CD8-positive, alpha-beta memory T cell (primary cell): Measurements from ENCODE around the gene RFX3. TPM values are rescaled to one million over a fixed set of nuclear protein-coding genes. Genes with fewer than 3 reads are reported as not detected.

ENCODE experiments used
- CTCF ChIA-PET: fragments of 350-600 bp; sonication (Branson Sonifier 250); formaldehyde crosslinking; loops from one replicate; lab custom pipeline; 2021; ENCODE audit warnings: antibody characterized with exemption; lab: Charles Lee
- POLR2A ChIA-PET: fragments of 350-600 bp; sonication (Branson Sonifier 250); formaldehyde crosslinking; loops from one replicate; lab custom pipeline; 2021; ENCODE audit warnings: antibody characterized with exemption; lab: Charles Lee
- DNase-seq, 5 donors: peaks; one replicate each; pipeline versions ENCODE4 v3.0.0 to v3.0.0-alpha.2; 2020 to 2022; ENCODE audit warnings: mixed read lengths in 1 of 5
- H3K27ac ChIP-seq: one replicate; pipeline ENCODE4 v1.7.0; 2013; ENCODE audit warnings: low read depth, mild to moderate bottlenecking, low read length, moderate library complexity
- H3K27me3 ChIP-seq: 2 replicates; pipeline ENCODE4 v1.7.0; 2013; ENCODE audit warnings: low read length, mild to moderate bottlenecking; ENCODE audit not compliant: insufficient read depth, poor library complexity, severe bottlenecking
- H3K36me3 ChIP-seq: 2 replicates; pipeline ENCODE4 v1.7.0; 2013; ENCODE audit warnings: mild to moderate bottlenecking, low read length, moderate library complexity; ENCODE audit not compliant: insufficient read depth
- H3K4me1 ChIP-seq: 2 replicates; pipeline ENCODE4 v1.7.0; 2013; ENCODE audit warnings: mild to moderate bottlenecking, low read length, moderate library complexity; ENCODE audit not compliant: insufficient read depth
- H3K4me3 ChIP-seq: 2 replicates; pipeline ENCODE4 v1.7.0; 2013; ENCODE audit warnings: mild to moderate bottlenecking, low read length
- H3K9me3 ChIP-seq: 2 replicates; pipeline ENCODE4 v1.7.0; 2013; ENCODE audit warnings: mild to moderate bottlenecking, low read length
- H3K27ac Mint-ChIP-seq, 8 donors: one replicate each; pipeline ENCODE4 v1.8.0; 2020 to 2021; ENCODE audit warnings: mixed read lengths in 8 of 8, mild to moderate bottlenecking in 6 of 8, inconsistent platforms in 3 of 8, moderate library complexity in 3 of 8
- H3K27me3 Mint-ChIP-seq, 2 donors: one replicate each; pipeline ENCODE4 v1.8.0; 2020 to 2021; ENCODE audit warnings: mixed read lengths in 2 of 2, mild to moderate bottlenecking in 1 of 2, moderate library complexity in 1 of 2
- H3K36me3 Mint-ChIP-seq, 3 donors: one replicate each; pipeline ENCODE4 v1.8.0; 2020 to 2021; ENCODE audit warnings: mixed read lengths in 3 of 3, inconsistent platforms in 1 of 3, mild to moderate bottlenecking in 1 of 3
- H3K4me1 Mint-ChIP-seq, 3 donors: one replicate each; pipeline ENCODE4 v1.8.0; 2020 to 2021; ENCODE audit warnings: mixed read lengths in 3 of 3, inconsistent platforms in 1 of 3, mild to moderate bottlenecking in 1 of 3
- H3K4me3 Mint-ChIP-seq, 7 donors: one replicate each; pipeline ENCODE4 v1.8.0; 2020 to 2021; ENCODE audit warnings: mixed read lengths in 7 of 7, mild to moderate bottlenecking in 6 of 7, moderate library complexity in 4 of 7, inconsistent platforms in 2 of 7
- H3K9me3 Mint-ChIP-seq, 5 donors: one replicate each; pipeline ENCODE4 v1.8.0; 2020 to 2022; ENCODE audit warnings: mixed read lengths in 5 of 5, mild to moderate bottlenecking in 3 of 5, moderate library complexity in 2 of 5, inconsistent platforms in 1 of 5
- polyA plus RNA-seq: library from polyadenylated mRNA; unstranded; fragments of 300-500 nt; fragmentation: Illumina TruSeq; gene quantifications from one replicate; pipeline ENCODE4 v1.2.3, GENCODE V29; 2021
- total RNA-seq, 2 experiments: library from RNA; stranded (reverse); gene quantifications; one replicate each; pipeline ENCODE4 v1.2.3, GENCODE V29; 2021

Gene RFX3
- total and polyA plus RNA-seq, 3 experiments from 2014 or later, result 5.3 to 14.6 (median 14.1) TPM

DNA sequence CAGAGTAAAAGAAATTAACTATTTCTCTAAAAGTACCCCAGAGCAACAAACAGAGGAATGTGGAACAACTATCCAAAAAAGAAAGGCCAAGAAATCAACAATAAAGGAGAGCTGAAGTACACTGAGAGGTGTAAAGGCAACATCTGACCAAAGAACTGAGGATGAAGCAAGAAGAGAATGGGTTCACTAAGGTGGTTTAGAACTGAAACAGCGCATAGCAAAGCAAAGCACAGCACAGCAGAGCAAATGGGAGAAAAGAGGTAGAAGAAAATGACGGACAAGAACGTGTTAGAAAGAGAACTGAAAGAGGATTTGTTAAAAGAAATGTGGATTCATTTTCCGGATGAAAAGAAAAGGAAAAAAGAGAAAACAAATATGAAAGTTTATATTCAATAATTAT is 25.8 kb downstream of the RFX3 start:
- no peak overlapping the region for H3K27ac Mint-ChIP-seq
- H3K27ac ChIP-seq, result no peak overlapping the region

GRCh38 chr9:3498691-3499090 is 27.1 kb downstream of the RFX3 start:
- ChIA-PET CTCF (no interaction called here), POLR2A (no interaction called here)
- Histone ChIP-seq H3K36me3 (no peaks in the 10 kb centered on the region), H3K27me3 (no peaks in the 10 kb centered on the region), H3K27ac (no peak overlapping the region), H3K9me3 (no peaks in the 10 kb centered on the region), H3K4me3 (no peak overlapping the region), H3K4me1 (peaks cover 7% of the 10 kb centered on the region)
- peaks cover 0 to 5% (median 4%) of the 10 kb centered on the region in 3 donors for H3K36me3 Mint-ChIP-seq
- no peaks in the 10 kb centered on the region for H3K9me3 Mint-ChIP-seq
- no peak overlapping the region for H3K27ac Mint-ChIP-seq
- no peak overlapping the region for H3K4me3 Mint-ChIP-seq
- DNase-seq, result no peak
- peaks cover 8 to 41% (median 28%) of the 10 kb centered on the region in 3 donors for H3K4me1 Mint-ChIP-seq
- peaks cover 0 to 2% of the 10 kb centered on the region in 2 donors for H3K27me3 Mint-ChIP-seq

More for the DNA sequence above, 25.8 kb downstream of the RFX3 start:
- ChIA-PET POLR2A (no interaction called here), CTCF (no interaction called here)
- Mint-ChIP-seq H3K9me3 (no peaks in the 10 kb centered on the region), H3K4me3 (no peak overlapping the region), H3K4me1 (peaks cover 7 to 37% (median 28%) of the 10 kb centered on the region in 3 donors), H3K27me3 (peaks cover 0 to 2% of the 10 kb centered on the region in 2 donors), H3K36me3 (peaks cover 0 to 4% (median 2%) of the 10 kb centered on the region in 3 donors)
- Histone ChIP-seq H3K27me3 (no peaks in the 10 kb centered on the region), H3K4me1 (peaks cover 7% of the 10 kb centered on the region), H3K4me3 (no peak overlapping the region), H3K9me3 (no peaks in the 10 kb centered on the region), H3K36me3 (no peaks in the 10 kb centered on the region)
- no peak for DNase-seq

DNA sequence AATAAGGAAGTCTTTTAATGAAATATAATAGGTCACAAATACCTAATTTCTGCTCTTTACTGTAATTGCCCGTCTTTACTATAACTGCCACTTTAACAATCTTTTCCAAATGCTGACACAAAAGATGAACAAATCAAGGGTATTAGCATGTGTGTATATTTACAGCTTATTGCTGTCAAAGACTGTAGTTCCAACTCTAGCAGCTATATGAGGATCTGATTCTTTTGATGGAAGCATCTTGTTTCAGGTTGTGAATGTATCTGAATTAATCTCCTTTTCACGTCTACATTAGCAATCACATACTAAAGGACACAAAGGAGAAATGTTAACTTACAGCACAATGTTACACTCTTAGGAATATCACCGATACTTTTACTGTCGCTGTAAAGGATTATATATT is 27.9 kb downstream of the RFX3 start:
- Mint-ChIP-seq H3K4me3 (no peak overlapping the region), H3K27me3 (peaks cover 0 to 2% of the 10 kb centered on the region in 2 donors), H3K36me3 (peaks cover 0 to 6% (median 6%) of the 10 kb centered on the region in 3 donors), H3K27ac (no peak overlapping the region), H3K9me3 (no peaks in the 10 kb centered on the region), H3K4me1 (peaks cover 9 to 40% (median 28%) of the 10 kb centered on the region in 3 donors)
- no peak overlapping the region for H3K27ac ChIP-seq
- peaks cover 7% of the 10 kb centered on the region for H3K4me1 ChIP-seq
- ChIA-PET CTCF (no interaction called here), POLR2A (no interaction called here)
- DNase-seq, result no peak
- H3K36me3 ChIP-seq, result no peaks in the 10 kb centered on the region
- H3K27me3 ChIP-seq, result no peaks in the 10 kb centered on the region
- H3K9me3 ChIP-seq, result no peaks in the 10 kb centered on the region
- no peak overlapping the region for H3K4me3 ChIP-seq

GRCh38 chr9:3497401-3497800 is 28.4 kb downstream of the RFX3 start:
- Mint-ChIP-seq H3K27ac (no peak overlapping the region), H3K36me3 (peaks cover 0 to 6% (median 5%) of the 10 kb centered on the region in 3 donors), H3K4me3 (no peak overlapping the region), H3K27me3 (peaks cover 0 to 2% of the 10 kb centered on the region in 2 donors), H3K4me1 (peaks cover 9 to 35% (median 25%) of the 10 kb centered on the region in 3 donors), H3K9me3 (no peaks in the 10 kb centered on the region)
- Histone ChIP-seq H3K4me1 (peaks cover 7% of the 10 kb centered on the region), H3K4me3 (no peak overlapping the region), H3K27ac (no peak overlapping the region), H3K27me3 (no peaks in the 10 kb centered on the region), H3K36me3 (no peaks in the 10 kb centered on the region), H3K9me3 (no peaks in the 10 kb centered on the region)
- ChIA-PET CTCF (no interaction called here), POLR2A (no interaction called here)
- no peak for DNase-seq

DNA sequence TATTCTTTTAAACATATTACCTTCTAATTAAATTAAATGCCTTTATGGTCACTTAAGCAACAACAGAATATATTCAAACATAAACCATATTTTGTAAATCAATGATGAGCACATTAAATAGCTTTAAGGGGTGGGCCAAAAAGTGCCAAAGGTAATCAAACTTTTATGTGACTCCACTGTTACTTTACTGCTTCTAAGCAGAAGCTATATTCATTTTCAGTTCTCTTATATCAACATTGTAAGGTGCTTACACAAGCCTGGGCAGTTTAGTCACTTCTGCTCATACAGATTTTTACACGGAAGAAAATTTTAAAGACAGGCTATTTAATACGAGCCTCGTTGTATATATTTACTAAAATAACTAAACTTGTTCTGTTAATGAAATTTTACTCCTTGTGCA is 29.9 kb downstream of the RFX3 start:
- peaks cover 0 to 2% of the 10 kb centered on the region in 2 donors for H3K27me3 Mint-ChIP-seq
- Histone ChIP-seq H3K36me3 (no peaks in the 10 kb centered on the region), H3K4me3 (no peak overlapping the region), H3K27ac (no peak overlapping the region), H3K4me1 (peaks cover 7% of the 10 kb centered on the region), H3K9me3 (no peaks in the 10 kb centered on the region), H3K27me3 (no peaks in the 10 kb centered on the region)
- H3K9me3 Mint-ChIP-seq, result no peaks in the 10 kb centered on the region
- H3K27ac Mint-ChIP-seq, result no peak overlapping the region
- ChIA-PET POLR2A (interaction anchor here (0.5 kb wide), 1 partner anchor 32 kb away, joined by 3 read pairs; no protein-coding TSS in a partner anchor), CTCF (interaction anchor here (1.0 kb wide), 1 partner anchor 843 kb away, joined by 3 read pairs; no protein-coding TSS in a partner anchor)
- DNase-seq, result no peak
- H3K4me3 Mint-ChIP-seq, result no peak overlapping the region
- peaks cover 0 to 6% (median 3%) of the 10 kb centered on the region in 3 donors for H3K36me3 Mint-ChIP-seq
- H3K4me1 Mint-ChIP-seq, result peaks cover 16 to 43% (median 35%) of the 10 kb centered on the region in 3 donors

- H3K4me3 ChIP-seq, result no peak overlapping the region
- no peak for DNase-seq
- POLR2A ChIA-PET, result no interaction called here
- Mint-ChIP-seq H3K36me3 (peaks cover 0 to 7% (median 6%) of the 10 kb centered on the region in 3 donors), H3K27me3 (no peaks in the 10 kb centered on the region), H3K27ac (peak overlapping the region in 1 of 8 donors; percentile 10), H3K9me3 (no peaks in the 10 kb centered on the region), H3K4me1 (peaks cover 13 to 30% (median 23%) of the 10 kb centered on the region in 3 donors), H3K4me3 (no peak overlapping the region)
- H3K36me3 ChIP-seq, result no peaks in the 10 kb centered on the region
- CTCF ChIA-PET, result no interaction called here
- no peaks in the 10 kb centered on the region for H3K4me1 ChIP-seq
- no peaks in the 10 kb centered on the region for H3K27me3 ChIP-seq
- H3K9me3 ChIP-seq, result no peaks in the 10 kb centered on the region
- no peak overlapping the region for H3K27ac ChIP-seq
These were observed 33.6 kb downstream of the RFX3 start for GRCh38 chr9:3492214-3492613.

GRCh38 chr9:3491450-3491849 is 34.4 kb downstream of the RFX3 start:
- Histone ChIP-seq H3K27ac (no peak overlapping the region), H3K27me3 (no peaks in the 10 kb centered on the region), H3K4me1 (no peaks in the 10 kb centered on the region), H3K4me3 (no peak overlapping the region), H3K36me3 (no peaks in the 10 kb centered on the region), H3K9me3 (no peaks in the 10 kb centered on the region)
- peaks cover 0 to 7% (median 6%) of the 10 kb centered on the region in 3 donors for H3K36me3 Mint-ChIP-seq
- ChIA-PET CTCF (no interaction called here), POLR2A (no interaction called here)
- no peak overlapping the region for H3K4me3 Mint-ChIP-seq
- H3K27ac Mint-ChIP-seq, result no peak overlapping the region
- H3K27me3 Mint-ChIP-seq, result no peaks in the 10 kb centered on the region
- H3K9me3 Mint-ChIP-seq, result no peaks in the 10 kb centered on the region
- peaks cover 13 to 27% (median 21%) of the 10 kb centered on the region in 3 donors for H3K4me1 Mint-ChIP-seq
- no peak for DNase-seq

DNA sequence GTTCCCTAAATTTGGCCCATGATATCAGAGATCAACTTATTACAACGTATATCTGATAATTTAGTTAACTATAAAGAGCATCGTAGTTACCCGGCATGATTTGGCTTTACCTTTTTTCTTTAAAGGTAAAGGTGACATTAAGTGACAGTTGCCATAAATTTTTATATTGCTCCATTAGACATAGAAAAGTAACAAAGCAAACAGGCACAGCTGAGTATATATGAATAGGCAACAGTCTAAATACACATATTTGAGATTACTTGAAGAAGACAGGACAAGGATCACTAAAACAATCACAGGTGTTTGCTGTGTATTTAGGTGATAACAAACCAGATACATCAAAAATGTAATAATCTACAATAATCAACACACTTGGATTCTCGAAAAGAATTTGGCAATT is 34.8 kb downstream of the RFX3 start:
- H3K27ac Mint-ChIP-seq, result peak overlapping the region in 1 of 8 donors; percentile 4
- H3K4me3 ChIP-seq, result no peak overlapping the region
- H3K9me3 Mint-ChIP-seq, result no peaks in the 10 kb centered on the region
- DNase-seq, result no peak
- H3K9me3 ChIP-seq, result no peaks in the 10 kb centered on the region
- no peaks in the 10 kb centered on the region for H3K4me1 ChIP-seq
- no peaks in the 10 kb centered on the region for H3K27me3 Mint-ChIP-seq
- H3K4me3 Mint-ChIP-seq, result no peak overlapping the region
- no peaks in the 10 kb centered on the region for H3K36me3 ChIP-seq
- POLR2A ChIA-PET, result no interaction called here
- H3K27ac ChIP-seq, result no peak overlapping the region
- peaks cover 0 to 9% (median 6%) of the 10 kb centered on the region in 3 donors for H3K36me3 Mint-ChIP-seq
- H3K4me1 Mint-ChIP-seq, result peaks cover 11 to 27% (median 17%) of the 10 kb centered on the region in 3 donors
- CTCF ChIA-PET, result no interaction called here
- H3K27me3 ChIP-seq, result no peaks in the 10 kb centered on the region
